IPS-15b (cell line): Measurements from ENCODE around the gene STX4.

ENCODE experiments used
- H3K27me3 ChIP-seq: one replicate; pipeline ENCODE4 v1.6.1; 2013; ENCODE audit warnings: low read length; ENCODE audit not compliant: control insufficient read depth, insufficient read depth
- H3K36me3 ChIP-seq: one replicate; pipeline ENCODE4 v1.6.1; 2013; ENCODE audit warnings: low read length; ENCODE audit not compliant: control insufficient read depth, insufficient read depth
- H3K4me1 ChIP-seq: one replicate; pipeline ENCODE4 v1.6.1; 2013; ENCODE audit warnings: mild to moderate bottlenecking, low read length; ENCODE audit not compliant: control insufficient read depth, insufficient read depth
- H3K4me3 ChIP-seq: one replicate; pipeline ENCODE4 v1.5.1; 2013; ENCODE audit warnings: low read depth, low read length
- H3K9ac ChIP-seq: one replicate; pipeline ENCODE4 v1.6.1; 2013; ENCODE audit warnings: low read depth, mild to moderate bottlenecking, low read length
- H3K9me3 ChIP-seq: one replicate; pipeline ENCODE4 v1.6.1; 2013; ENCODE audit warnings: mild to moderate bottlenecking, low read length; ENCODE audit not compliant: control insufficient read depth, insufficient read depth

The STX4 gene

GRCh38 chr16:31077592-31078396 lies 44.4 kb downstream of the STX4 start:
- Histone ChIP-seq H3K27me3 (no peaks in the 10 kb centered on the region), H3K36me3 (peaks cover 56% of the 10 kb centered on the region), H3K4me1 (no peaks in the 10 kb centered on the region), H3K4me3 (no peak overlapping the region), H3K9ac (no peak overlapping the region), H3K9me3 (no peaks in the 10 kb centered on the region)

- no peaks in the 10 kb centered on the region for H3K4me1 ChIP-seq
- H3K9me3 ChIP-seq: no peaks in the 10 kb centered on the region
- H3K27me3 ChIP-seq: no peaks in the 10 kb centered on the region
- H3K9ac ChIP-seq: no peak overlapping the region
- peaks cover 56% of the 10 kb centered on the region for H3K36me3 ChIP-seq
- H3K4me3 ChIP-seq: no peak overlapping the region
These were observed 45.4 kb downstream of the STX4 start for GRCh38 chr16:31078597-31079341.

- Histone ChIP-seq H3K9me3 (no peaks in the 10 kb centered on the region), H3K9ac (no peak overlapping the region), H3K27me3 (no peaks in the 10 kb centered on the region), H3K4me3 (no peak overlapping the region), H3K36me3 (peaks cover 56% of the 10 kb centered on the region), H3K4me1 (no peaks in the 10 kb centered on the region)
These were observed 46.1 kb downstream of the STX4 start for GRCh38 chr16:31079342-31079944.

GRCh38 chr16:31080035-31080629 lies 46.8 kb downstream of the STX4 start:
- Histone ChIP-seq H3K4me1 (no peaks in the 10 kb centered on the region), H3K36me3 (peaks cover 56% of the 10 kb centered on the region), H3K4me3 (no peak overlapping the region), H3K27me3 (no peaks in the 10 kb centered on the region), H3K9me3 (no peaks in the 10 kb centered on the region), H3K9ac (no peak overlapping the region)

GRCh38 chr16:31080756-31081419 lies 47.5 kb downstream of the STX4 start:
- no peaks in the 10 kb centered on the region for H3K27me3 ChIP-seq
- H3K9ac ChIP-seq: no peak overlapping the region
- H3K4me1 ChIP-seq: no peaks in the 10 kb centered on the region
- H3K36me3 ChIP-seq: peaks cover 56% of the 10 kb centered on the region
- no peak overlapping the region for H3K4me3 ChIP-seq
- no peaks in the 10 kb centered on the region for H3K9me3 ChIP-seq

- Histone ChIP-seq H3K4me3 (no peak overlapping the region), H3K9ac (peak overlapping the region; percentile 3), H3K36me3 (peaks cover 50% of the 10 kb centered on the region), H3K4me1 (no peaks in the 10 kb centered on the region), H3K9me3 (no peaks in the 10 kb centered on the region), H3K27me3 (no peaks in the 10 kb centered on the region)
These were observed 48.3 kb downstream of the STX4 start for GRCh38 chr16:31081428-31082351.

GRCh38 chr16:31082368-31083045 lies 49.1 kb downstream of the STX4 start:
- Histone ChIP-seq H3K4me1 (no peaks in the 10 kb centered on the region), H3K9me3 (no peaks in the 10 kb centered on the region), H3K9ac (peak overlapping the region; percentile 3), H3K27me3 (no peaks in the 10 kb centered on the region), H3K36me3 (peaks cover 42% of the 10 kb centered on the region), H3K4me3 (no peak overlapping the region)

- no peak overlapping the region for H3K9ac ChIP-seq
- no peaks in the 10 kb centered on the region for H3K27me3 ChIP-seq
- H3K4me1 ChIP-seq: no peaks in the 10 kb centered on the region
- H3K4me3 ChIP-seq: no peak overlapping the region
- H3K9me3 ChIP-seq: no peaks in the 10 kb centered on the region
- H3K36me3 ChIP-seq: peaks cover 36% of the 10 kb centered on the region
These were observed 49.7 kb downstream of the STX4 start for GRCh38 chr16:31083081-31083480.

GRCh38 chr16:31083556-31083955 lies 50.2 kb downstream of the STX4 start:
- Histone ChIP-seq H3K27me3 (no peaks in the 10 kb centered on the region), H3K36me3 (peaks cover 35% of the 10 kb centered on the region), H3K4me3 (no peak overlapping the region), H3K9ac (no peak overlapping the region), H3K9me3 (no peaks in the 10 kb centered on the region), H3K4me1 (no peaks in the 10 kb centered on the region)

GRCh38 chr16:31083981-31084380 lies 50.6 kb downstream of the STX4 start:
- no peak overlapping the region for H3K9ac ChIP-seq
- no peaks in the 10 kb centered on the region for H3K27me3 ChIP-seq
- no peaks in the 10 kb centered on the region for H3K9me3 ChIP-seq
- H3K36me3 ChIP-seq: peaks cover 33% of the 10 kb centered on the region
- H3K4me3 ChIP-seq: no peak overlapping the region
- H3K4me1 ChIP-seq: no peaks in the 10 kb centered on the region
